PFSK-1 (cell line): ENCODE data around the gene NDUFAF3.

Experiments
- FOXP2 ChIP-seq: optimal IDR thresholded peaks from 2 replicates; pipeline ENCODE3; 2011; ENCODE audit warnings: borderline replicate concordance, control low read depth, inconsistent platforms; ENCODE audit not compliant: insufficient read depth; ENCODE audit errors: extremely low read length, extremely low read depth
- POLR2AphosphoS5 ChIP-seq: IDR thresholded peaks from 2 replicates; pipeline ENCODE4 v1.6.1; 2012; ENCODE audit warnings: low read depth, mild to moderate bottlenecking, control low read depth, low read length, moderate library complexity
- REST ChIP-seq, 2 experiments: IDR thresholded peaks; 2 replicates each; pipeline versions ENCODE4 v1.6.1 to v1.8.0; 2011 to 2012; ENCODE audit warnings: low read depth in 2 of 2, low read length in 2 of 2, control low read depth in 1 of 2, inconsistent platforms in 1 of 2, mild to moderate bottlenecking in 1 of 2, moderate library complexity in 1 of 2; ENCODE audit not compliant: insufficient read depth in 1 of 2
- SIN3A ChIP-seq: IDR thresholded peaks from 2 replicates; pipeline ENCODE4 v1.6.1; 2012; ENCODE audit warnings: mild to moderate bottlenecking, low read length, moderate library complexity, borderline replicate concordance; ENCODE audit not compliant: insufficient read depth
- TAF1 ChIP-seq: IDR thresholded peaks from 2 replicates; pipeline ENCODE4 v1.6.1; 2012; ENCODE audit warnings: low read length, control low read depth, borderline replicate concordance; ENCODE audit not compliant: insufficient read depth

Gene NDUFAF3

GRCh38 chr3:48982686-48983085, 39.2 kb upstream of the NDUFAF3 start:
- TF ChIP-seq FOXP2, result no peak
- no peak for TF ChIP-seq SIN3A
- TF ChIP-seq TAF1, result no peak
- no peak for TF ChIP-seq REST (IDR thresholded peaks at IDR 0.05; ENCODE audit: insufficient read depth in 1 of 2, low read depth in 2 of 2, low read length in 2 of 2)

GRCh38 chr3:48983096-48983495, 38.8 kb upstream of the NDUFAF3 start:
- TF ChIP-seq REST (IDR thresholded peaks at IDR 0.05; ENCODE audit: insufficient read depth in 1 of 2, low read depth in 2 of 2, low read length in 2 of 2) (no peak), TAF1 (no peak), POLR2AphosphoS5 (no peak), FOXP2 (no peak), SIN3A (no peak)

GRCh38 chr3:48984663-48985062, 37.3 kb upstream of the NDUFAF3 start:
- TF ChIP-seq REST (IDR thresholded peaks at IDR 0.05; ENCODE audit: insufficient read depth in 1 of 2, low read depth in 2 of 2, low read length in 2 of 2) (no peak), TAF1 (no peak), SIN3A (no peak), FOXP2 (no peak), POLR2AphosphoS5 (no peak)

GRCh38 chr3:48985831-48986376, 36.0 kb upstream of the NDUFAF3 start:
- no peak for TF ChIP-seq POLR2AphosphoS5
- no peak for TF ChIP-seq SIN3A
- TF ChIP-seq REST (IDR thresholded peaks at IDR 0.05; ENCODE audit: insufficient read depth in 1 of 2, low read depth in 2 of 2, low read length in 2 of 2), result no peak
- TF ChIP-seq TAF1, result no peak
- no peak for TF ChIP-seq FOXP2

DNA sequence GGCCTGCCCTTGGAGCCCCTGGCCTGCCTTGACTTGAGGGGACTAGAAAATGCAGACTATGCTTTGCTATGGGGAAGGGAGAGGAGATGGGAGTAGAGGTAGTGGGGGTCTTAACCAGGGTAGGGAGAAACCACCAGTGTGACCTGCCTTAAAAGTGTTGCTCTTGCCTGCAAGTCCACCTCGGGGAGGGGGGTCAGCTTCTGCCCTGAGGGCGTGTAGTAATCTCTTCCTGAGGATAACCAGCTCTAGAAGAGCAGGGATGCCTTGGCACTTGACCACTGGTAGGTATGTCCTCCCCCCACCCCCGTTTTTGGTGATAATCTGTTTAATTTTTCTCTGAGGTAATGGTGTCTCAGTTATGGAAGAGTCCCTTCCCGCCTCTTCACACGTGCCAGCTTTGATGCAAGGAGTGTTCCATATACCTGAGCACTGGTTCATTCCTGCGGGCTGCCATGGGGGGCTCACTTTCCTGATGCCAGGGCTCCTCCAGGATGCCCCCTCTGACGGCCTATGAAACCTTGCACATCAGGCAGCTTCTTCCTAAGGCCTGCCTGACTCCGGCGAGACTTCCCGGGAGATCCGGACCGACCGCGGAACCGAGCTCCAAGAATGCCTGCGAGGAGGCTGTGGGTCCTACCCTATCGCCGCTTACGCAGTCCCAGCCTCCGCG, 32.7 kb upstream of the NDUFAF3 start:
- no peak for TF ChIP-seq REST (IDR thresholded peaks at IDR 0.05; ENCODE audit: insufficient read depth in 1 of 2, low read depth in 2 of 2, low read length in 2 of 2)
- TF ChIP-seq POLR2AphosphoS5, result no peak
- TF ChIP-seq TAF1, result no peak
- TF ChIP-seq FOXP2, result no peak
- TF ChIP-seq SIN3A, result no peak
